ACHN (cell line): ENCODE results near the gene MR1.
"Not testable (repeated sequence)": the region's sequence is repeated elsewhere in the genome, so short reads cannot be mapped to it uniquely, and the experiment has no call there.

ENCODE experiments used
- DNase-seq: peaks from one replicate; pipeline ENCODE4 v3.0.0-alpha.2; 2015
- in situ Hi-C: cut with HindIII; loops from 2 replicates; pipeline ENCODE4 v1.10.0; 2017; ENCODE audit warnings: low sequenced_read_pairs, low pct_ligation_motif_present, low pct_unique_long_range_greater_than_20kb

MR1 gene

DNA sequence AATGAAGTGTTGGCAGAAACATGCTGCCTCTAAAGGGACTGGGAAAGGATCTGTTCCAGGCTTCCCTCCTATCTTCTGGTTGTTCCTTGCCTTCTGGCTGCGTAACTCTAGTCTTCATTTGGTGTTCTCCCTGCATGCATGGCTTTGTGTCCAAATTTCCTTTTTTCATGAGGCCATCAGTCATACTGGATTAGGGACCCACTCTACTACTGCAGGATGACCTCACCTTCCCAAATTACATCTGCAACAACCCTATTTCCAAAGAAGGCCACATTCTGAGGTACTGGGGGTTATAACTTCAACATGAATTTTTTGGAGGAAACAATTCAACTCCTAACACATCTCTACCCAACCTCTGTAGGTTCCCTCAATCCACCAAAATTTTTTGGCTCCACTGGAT is 26.3 kb downstream of the MR1 start:
- in situ Hi-C loops: no loop called here
- DNase-seq: no peak

DNA sequence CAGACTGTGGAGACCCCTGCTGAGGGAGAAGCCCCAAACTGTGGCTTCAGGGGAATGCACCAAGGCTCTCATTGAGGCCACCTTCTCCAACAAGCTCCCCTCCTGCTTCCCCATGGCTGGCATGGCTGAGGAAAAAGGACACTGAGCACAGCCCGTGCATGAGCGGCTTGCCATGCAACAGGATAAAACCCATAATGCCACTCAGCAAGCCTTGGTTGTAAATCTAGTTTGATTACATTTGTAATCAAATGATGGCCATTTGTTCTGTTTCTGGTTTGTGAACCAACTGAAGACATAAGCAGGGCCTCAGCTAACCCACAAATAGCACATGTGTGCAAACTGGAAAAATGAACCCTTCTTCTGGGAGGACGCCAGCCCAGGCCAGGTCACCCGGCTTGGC is 27.2 kb downstream of the MR1 start:
- DNase-seq, in situ Hi-C loops: not testable (repeated sequence)

DNA sequence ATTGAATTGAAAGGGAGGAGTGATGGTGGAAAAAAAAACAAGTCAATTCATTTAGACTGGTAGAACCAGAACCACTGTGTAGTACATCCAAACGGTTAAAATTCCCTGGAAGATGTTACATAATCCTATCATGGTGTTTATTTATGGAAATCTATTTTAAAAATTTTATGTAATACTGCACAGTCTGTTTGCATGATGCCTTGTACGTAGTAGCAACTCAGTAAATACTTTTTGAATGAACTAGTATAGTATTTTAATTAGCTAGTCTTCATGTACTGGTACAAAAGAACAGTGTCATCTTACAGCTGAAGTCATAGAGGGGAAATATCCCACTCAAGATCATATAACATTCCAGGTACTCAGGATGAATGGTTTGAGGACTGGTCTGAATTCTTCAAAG is 27.7 kb downstream of the MR1 start:
- in situ Hi-C loops: no loop called here

DNA sequence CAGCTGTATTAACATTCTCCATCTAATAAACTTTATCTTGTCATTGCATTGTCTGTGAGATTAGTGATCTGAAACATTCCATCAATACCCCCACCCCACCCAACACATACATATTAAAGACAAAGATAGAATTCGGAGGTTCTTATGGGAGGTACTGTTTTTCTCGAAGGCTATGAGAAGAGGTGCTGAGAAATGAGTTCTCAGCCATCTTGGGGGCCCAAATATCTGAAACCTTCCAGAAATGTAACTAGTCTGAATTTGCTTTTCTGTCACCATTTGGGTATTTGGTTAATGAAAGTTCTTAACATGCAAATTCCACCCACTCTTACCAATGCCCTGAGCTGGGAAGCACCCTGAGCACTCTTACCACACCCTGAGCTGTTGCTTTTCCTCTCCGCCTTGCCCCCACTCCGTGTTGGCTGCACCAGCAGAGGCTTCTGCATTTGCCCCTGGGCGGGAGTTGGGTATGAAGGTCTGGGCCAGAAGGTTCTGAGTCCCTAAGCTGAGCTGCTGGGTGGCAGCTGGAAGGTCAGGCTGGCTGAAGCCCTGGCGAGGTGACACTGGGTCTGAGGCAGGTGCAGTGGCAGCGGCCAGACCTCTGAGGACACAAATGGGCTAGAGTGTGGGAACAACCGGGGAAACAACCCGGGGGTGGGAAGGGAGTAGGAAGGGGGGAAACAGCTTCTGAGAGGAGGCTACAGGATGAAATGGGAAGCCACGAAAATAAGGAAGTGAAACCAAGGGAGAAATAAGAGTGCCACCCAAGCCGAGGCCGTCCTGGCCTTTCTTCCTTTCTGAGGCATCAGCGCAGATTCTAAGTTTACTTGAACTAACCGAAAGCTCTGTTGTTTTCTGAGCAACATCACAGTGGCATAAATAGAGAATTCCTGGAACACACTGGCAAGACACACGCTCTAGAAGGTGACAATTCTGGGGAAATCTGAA is 28.4 kb downstream of the MR1 start:
- in situ Hi-C loops: no loop called here
- no peak for DNase-seq

More for the DNA sequence above, 27.7 kb downstream of the MR1 start:
- DNase-seq: no peak

DNA sequence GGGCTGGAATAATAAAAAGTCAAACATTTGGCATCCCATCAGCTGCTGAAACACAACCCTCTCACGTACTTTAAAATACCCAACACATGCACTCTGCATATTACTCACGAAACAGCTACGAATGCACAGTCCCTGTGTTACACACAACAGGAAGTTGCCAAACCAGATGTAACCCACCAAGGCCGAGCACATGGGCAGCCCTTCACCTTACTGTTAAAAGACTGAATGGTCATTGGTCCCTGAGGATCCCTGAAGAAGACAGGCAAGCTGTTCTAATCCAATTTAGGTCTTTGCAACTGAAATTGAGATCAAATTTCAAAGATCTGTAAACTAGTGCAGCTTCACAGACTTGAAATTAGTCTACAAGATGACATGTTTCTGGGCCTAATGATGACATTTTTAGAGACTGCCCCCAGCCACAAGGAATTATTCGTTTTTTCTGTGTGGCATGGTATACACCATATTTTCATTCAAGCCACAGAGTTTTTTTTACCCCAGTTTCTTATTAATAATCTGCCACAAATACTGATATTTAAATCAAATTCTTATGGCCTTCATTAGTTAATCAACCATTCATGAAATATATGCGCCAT is 29.1 kb downstream of the MR1 start:
- in situ Hi-C loops: no loop called here
- DNase-seq: no peak

DNA sequence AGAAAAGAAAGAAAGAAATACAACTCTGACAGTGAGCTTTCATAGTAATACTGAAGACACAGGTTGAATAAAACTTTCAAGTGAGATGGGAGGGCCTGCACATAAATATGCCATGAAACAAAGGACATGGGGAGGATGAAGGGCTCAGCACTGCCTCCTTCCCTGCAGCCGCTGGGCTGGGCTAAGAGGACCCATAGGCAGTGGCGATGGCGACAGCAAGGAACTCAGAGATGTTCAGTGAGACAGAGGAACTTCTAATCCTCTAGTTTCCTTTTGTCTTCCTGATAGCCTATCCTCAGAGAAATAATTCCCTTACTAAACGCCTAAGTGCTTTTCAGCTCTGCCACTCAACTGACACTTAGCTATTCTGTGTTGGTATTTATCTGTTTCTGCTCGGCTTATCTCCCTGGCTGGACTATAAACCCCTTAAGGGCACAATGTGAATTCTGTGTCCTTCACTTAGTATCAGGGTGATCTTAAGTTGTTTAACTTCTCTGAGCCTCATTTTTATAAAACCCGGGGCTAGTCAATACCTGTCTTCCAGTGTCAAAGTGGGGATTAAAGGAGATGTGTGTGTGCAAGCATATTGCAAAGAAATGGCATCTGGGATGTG is 30.3 kb downstream of the MR1 start:
- DNase-seq: no peak
- in situ Hi-C loops: no loop called here

DNA sequence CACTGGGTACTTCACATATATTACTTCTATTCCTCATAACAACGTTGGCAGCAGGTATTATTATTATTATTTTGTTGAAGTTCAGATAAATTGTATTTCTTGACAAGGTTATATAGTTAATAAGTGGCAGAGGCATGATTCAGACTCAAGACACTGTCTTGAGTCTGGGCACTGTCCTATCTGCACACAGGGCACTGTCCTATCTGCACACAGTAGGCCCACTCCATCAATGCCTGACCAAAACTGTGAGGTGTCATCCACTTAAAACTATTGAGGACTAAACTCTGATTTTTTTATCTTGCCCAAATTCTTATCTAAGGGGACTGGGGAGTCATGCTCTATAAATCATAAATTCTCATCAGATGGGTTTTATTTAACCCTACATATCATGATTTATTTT is 30.9 kb downstream of the MR1 start:
- in situ Hi-C loops: no loop called here
- DNase-seq: no peak

DNA sequence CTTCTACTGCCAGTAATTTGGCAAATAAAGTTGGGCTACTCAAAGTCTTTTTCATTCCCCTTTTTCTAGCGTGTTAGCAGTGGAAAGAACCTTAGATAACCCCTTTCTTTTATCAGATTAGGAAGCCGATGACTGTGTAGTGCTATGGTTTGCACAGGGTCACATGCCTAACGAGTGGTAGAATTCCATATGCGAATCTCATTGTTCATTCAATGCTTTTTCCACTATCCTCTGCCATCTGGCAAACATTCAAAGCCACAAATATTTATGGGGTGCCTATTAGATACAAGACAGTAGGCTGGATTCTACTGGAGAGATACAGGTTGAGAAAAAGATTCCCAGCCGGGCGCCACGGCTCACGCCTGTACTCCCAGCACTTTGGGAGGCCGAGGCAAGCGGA is 39.9 kb downstream of the MR1 start:
- in situ Hi-C loops: no loop called here
- no peak for DNase-seq

DNA sequence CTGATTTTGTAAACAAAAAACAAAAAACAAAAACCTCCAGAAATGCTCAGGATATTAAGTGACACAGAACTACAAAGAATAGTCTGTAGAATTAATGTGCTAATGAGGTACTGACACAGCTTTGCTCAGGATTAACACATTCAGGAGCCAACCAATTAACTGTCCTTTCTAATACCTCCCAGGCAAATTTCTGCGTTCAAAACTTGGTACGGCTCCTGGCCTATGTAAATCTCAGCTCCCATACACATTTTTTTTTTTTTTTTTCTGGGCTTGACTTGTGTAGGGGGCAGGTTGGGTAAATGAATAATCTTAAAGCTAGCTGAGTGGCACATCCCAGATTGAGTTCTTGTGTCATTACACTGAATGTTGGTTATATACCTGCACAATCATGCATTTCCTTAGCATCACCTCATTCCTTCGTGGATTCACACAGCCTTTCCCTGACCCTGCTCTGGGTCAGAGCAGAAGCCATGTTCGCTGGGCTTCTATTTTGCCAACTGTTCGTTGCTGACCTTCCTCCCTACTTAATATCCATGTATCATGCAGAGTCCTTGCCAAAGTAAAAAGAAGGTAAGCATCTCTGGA is 42.1 kb downstream of the MR1 start:
- in situ Hi-C loops: no loop called here
- no peak for DNase-seq

DNA sequence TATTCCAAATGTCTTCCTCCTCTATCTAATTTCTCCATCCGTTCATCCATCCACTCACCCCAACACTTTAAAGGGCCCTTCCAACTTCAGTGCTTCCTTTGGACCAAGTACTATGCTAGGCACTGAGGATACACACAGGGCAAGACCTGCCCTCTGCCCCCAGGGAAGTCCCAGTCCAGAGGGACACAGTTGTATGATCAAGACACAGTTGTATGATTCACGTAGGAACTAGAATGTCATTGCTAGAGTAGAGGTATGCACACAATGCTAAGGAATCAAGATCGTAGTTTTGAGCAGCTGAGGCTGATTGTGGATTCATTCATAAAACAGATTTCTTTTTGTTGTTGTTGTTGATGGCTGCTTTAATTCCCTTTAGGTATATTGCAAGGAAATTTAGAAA is 43.1 kb downstream of the MR1 start:
- in situ Hi-C loops: no loop called here
- no peak for DNase-seq

DNA sequence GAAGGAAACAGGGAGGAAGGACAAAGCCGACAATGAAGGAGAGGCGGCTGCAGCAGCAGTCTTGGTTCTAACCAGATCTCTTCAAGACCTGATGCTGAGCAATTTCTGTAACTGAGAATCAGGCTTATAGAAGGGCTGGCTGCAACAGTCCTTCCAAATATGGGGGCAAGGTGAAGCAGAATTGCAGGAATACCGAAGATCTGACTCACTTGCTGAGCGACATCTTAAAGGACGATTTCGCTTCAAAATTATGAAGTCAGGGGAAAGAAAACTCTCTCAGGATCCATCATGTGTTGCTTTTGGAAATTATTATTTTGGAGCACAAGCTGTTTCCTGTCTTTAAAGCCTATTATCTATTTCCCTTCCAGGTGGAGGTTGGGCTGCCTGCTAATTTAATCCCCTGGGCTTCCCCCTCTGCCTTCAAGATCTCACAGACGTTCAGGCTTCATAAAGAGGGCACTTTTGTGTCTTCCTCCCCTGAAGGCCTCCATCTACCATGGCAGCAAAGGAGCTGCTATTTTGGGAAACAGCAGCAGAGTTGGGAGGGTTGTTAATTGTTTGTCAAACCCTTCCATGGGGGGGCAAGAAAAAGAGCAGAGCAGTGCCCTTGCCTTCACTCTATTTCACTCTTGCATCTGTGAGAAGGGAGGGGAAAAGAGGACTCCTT is 43.9 kb downstream of the MR1 start:
- in situ Hi-C loops: no loop called here

DNA sequence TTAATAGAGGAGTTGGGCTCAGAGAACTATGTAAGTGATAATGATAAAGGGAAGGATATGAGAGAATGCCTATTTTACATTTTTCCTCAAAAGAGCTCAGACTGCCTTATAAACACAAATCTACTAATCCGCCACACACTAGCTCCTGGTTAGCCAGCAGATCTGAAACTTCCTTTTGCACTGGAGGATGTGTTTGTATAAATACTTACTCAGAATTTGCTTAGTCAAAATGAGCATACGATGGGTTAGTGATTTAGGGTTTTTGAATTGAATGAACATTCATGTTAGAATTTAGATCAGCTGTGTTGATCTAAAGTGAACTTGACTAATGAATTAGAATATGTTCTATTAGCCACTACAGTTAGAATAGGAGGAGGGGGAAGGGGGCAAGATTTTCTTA is 45.6 kb downstream of the MR1 start:
- DNase-seq: no peak
- in situ Hi-C loops: no loop called here

More for the DNA sequence above, 43.9 kb downstream of the MR1 start:
- DNase-seq: no peak

DNA sequence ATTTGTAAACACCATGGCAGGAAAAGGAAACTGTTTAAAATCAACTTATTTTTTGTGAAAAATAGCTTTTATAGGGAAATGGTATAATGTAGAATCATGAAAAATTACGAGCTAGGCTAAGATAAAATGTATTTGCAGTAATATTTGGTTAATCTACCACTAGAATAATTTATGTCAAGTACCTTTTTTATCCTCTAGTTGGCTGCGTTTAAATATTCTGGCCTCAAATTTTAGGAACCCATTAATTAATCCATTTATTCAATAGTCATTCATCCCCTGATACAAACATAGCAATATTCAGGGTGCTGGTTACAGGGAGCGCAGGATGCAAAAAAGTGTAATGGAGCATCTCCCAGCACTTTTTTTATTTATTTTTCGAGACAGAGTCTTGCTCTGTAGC is 46.1 kb downstream of the MR1 start:
- in situ Hi-C loops: no loop called here
- DNase-seq: no peak

DNA sequence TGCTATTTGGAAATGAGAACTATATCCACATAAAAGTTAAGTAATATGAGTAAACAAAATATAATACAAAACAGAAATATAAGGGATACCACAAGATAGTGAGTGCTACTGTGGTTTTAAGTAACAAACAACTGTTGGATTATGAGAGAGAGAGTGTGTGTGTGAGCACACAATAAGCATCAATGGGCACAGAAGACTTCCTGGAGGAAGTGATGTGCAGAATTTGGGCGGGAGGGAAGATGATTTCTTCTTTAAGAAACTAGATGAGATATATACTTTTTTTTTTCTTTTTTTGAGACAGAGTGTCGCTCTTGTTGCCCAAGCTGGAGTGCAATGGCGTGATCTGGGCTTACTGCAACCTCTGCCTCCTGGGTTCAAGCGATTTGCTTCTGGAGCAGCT is 46.8 kb downstream of the MR1 start:
- no peak for DNase-seq
- in situ Hi-C loops: no loop called here

DNA sequence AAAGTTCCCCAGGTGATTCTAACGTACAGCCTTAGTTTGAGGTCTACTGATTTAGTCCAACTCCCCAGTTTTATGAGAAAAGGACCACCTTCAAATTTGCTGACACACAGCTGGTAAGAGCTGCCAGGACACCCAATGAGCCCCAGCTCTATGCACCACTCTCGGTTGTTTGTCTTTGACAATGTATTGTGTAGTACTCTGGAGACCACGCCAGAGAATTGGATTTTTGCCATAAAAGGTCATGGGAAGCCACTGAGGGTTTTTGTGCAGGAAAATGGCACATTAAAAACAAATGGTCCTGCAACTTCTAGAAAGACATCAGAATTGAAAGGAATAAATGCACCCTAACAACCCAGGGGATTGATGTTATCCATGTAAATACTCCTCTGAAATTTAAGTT is 47.6 kb downstream of the MR1 start:
- no peak for DNase-seq
- in situ Hi-C loops: no loop called here

DNA sequence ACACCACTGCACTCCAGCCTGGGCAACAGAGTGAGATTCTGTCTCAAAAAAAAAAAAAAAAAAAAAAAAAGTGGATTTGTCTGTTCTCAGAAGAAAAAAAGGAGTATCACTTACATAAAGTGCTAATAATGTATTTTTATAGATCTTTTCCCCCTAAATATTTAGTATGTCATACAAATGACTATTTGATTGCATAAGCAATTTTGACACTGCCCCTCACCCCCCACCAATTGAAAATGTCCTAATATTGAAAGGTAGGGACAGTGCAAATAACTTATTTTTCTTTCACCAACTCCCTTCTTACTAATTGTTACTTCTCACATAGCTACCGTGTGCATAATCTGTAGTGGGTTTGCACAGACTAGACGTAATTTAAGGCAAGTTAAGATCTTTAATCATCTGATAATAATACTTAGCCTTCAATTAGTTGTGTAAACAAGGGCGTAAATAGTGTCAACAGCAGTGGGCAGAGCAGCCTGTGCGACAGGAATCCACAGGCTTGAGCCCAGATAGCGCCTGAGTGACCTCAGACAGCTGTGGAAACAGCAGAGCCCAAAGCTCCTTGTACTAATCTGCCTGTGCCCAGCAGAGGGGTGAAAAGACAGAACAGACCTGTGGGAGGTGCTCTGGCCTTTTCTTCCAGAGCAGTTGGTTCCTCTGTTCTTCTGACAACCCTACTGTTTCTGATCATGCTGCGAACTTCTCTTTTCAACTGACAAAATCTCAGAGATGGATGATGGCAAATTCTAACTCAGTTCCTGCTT is 50.2 kb downstream of the MR1 start:
- peak; percentile 68 for DNase-seq
- in situ Hi-C loops: no loop called here

DNA sequence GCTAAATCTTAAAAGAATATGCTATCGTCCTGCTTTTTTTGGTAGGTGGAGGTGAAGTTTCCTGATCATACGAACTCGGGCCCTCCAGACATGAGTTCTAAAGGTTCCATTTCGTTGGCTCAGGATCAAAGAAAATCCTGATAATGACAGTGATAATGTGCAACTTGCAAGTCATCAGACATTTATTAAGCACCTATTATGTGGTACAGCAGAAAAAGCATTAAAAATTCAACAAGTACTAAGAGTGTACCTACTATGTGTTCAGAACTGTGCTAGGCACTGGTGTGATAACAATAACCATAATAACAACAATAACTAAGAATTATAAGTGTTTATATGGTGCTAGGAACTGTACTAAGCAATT is 50.8 kb downstream of the MR1 start:
- in situ Hi-C loops: no loop called here
- DNase-seq: no peak

DNA sequence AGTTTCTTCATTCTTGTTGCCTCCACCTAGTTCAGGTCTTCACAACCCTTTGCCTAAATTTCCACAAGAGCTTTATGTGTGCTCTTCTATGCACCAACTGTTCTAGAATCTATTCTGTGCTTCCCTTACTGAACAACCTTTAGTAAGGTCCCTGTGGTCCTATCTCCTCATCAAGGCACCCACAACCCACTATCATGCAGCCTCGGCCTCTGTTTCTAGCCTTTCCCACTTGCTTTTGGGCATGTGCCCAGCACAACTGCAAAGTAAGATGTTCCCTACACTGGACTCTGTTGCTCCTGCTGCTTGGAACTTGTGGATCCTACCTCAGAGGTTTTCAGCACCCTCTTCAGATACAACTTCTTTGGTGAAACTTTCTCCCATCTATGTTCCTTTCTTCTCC is 52.3 kb downstream of the MR1 start:
- DNase-seq: no peak
- in situ Hi-C loops: no loop called here
